NCI-H1436 treated with DMSO at 0.1 percent for 48 hours (cell line): ENCODE results near the gene WNT11.

Experiments
- DNase-seq: peaks from one replicate; lab custom pipeline; 2025; lab: John Stamatoyannopoulos, UW

The WNT11 gene

DNA sequence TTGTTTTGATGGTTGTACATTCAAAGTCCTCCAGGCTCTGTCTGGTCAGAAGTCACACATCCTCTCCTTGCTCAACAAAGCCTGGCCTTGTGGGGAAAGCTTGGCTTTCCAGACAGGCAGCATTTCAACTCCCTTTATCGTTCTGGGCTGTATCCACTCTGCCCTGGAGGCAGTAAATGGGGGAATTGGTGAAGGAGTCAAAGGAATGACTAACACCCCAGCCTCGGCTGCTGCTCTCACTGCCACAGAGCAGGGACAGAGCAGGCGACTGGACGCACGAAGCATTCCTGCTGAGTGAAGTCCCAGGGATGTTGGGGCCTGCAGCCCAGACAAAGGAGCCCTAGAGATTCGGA lies 52.8 kb downstream of the WNT11 start:
- DNase-seq = no peak

DNA sequence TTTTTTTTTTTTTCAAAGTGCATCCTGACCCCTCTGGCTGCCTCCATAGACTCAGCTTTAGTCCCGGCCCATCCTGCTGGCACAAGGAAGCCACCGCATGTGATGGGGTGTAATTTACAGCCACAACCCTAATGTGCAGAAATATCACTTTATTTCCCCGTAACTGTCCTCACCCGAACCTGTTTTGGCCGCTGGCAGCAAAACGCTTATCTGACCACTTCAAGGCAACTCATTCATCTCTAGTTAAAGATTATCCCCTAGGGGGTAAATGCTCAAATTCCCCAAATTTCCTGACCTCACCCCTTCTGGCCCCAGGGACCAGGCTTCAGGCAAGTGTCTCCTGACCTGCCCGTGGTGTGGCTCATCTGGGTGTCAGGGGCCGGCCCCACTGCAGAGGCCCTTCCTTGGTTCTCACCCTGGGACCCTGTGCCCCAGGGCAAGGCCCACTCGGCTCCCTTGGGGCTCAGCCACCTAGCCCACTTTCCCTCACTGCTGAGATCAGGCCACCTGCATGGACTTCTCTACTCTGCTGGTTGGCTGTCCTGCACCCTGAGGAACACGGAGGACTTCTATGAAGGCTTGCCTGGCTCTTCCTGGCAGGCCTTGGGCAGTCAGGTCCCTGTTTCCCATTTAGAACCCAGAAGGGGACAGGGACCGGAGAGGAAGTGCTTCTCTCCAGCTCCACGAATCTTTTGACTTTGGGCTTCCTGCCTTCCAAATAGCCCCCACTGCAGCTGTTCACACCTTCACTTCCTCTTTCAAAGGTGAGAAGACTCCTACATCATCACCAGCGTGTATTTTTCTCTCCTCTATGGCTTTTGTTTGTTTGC lies 53.3 kb downstream of the WNT11 start:
- DNase-seq = no peak

DNA sequence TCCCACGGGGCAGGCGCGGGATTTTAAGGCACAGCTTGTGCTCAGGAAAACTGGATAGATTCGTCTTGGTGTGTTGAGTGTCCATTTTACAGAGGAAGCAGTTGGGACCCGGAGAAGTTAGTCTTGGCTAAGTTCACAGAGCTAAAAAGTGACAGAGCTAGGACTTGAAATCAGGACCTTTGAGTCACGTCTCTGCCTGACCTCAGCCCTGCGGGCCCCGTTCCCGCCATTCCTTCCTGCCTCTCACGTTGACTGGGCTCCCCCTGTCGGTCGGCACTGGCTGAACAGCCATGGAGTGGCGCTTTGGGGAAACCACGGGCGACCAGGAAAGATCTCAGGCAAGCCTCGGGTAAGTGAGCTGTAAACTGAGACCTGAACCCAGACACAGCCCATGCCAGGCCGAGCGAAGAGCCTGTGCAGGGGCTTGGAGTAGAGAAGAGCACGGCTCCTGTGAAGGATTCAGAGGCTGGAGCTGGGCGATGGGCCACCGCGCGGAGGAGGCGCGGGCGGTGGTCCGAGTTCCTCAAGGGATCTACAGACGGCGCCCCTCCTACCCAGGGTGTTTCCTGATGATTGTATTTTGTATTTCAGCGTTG lies 54.1 kb downstream of the WNT11 start:
- DNase-seq = no peak

DNA sequence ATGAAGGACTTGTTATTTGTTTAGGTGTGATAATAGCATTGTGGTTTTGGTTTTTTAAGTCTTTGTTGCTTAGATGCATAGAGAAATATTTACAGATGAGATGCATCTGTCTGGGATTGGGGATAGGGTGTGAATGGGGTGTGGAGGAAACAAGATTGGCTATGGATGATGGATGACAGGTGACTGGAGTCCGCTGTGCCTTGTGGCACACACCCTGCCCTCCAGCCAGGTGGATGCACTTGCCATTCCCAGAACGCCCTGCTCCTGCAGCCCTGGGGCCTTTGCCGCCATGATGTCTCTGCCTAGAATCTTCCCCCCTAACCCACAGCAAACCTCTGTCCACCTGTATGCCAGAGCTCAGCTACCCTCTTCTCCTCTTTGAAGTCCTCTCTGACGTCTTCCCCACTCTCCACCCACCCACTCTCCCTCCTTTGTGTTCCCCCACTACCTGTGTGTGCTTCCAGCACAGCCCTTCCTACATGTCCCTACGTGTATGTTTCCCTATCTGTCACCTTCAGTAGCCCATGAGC lies 54.7 kb downstream of the WNT11 start:
- DNase-seq = no peak

DNA sequence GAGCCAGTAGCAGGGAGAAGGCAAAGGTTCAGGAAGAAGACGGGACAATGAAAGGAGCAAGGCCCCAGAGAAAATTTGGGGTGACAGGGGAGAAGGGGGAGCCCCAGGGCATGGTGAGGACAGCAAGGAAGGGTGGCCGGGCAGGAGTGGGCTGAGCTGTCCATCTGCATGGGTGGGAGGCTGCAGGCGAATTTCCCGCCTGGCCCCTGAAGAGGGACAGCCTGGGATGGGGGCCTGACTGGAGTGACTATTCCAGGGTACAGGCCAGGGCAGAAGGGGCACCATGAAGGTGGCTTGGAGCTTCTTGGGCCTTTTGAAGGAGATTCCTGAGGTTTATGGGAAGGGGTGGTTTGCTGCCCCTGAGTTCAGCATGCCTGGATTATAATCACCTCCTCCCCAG lies 56.2 kb downstream of the WNT11 start:
- DNase-seq = no peak

DNA sequence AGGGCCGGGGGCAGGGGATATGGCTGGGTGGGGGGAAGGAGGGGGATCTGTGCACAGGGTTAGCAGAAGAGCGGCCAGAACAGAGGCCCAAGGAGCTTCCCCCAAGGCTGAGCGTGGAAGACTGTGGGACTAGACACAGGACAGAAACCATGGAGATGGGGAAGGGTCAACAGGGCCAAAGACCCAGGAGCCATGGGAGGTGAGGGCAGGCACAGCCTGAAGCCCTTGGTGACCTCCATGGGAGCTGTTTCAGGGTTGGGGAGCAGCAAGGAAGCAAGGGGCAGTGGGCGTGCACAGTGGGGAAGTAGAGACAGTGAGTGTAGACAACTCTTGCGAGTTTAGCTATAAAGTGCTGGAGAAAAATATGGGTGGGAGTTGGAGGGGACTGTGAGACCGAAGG lies 56.6 kb downstream of the WNT11 start:
- no peak for DNase-seq

DNA sequence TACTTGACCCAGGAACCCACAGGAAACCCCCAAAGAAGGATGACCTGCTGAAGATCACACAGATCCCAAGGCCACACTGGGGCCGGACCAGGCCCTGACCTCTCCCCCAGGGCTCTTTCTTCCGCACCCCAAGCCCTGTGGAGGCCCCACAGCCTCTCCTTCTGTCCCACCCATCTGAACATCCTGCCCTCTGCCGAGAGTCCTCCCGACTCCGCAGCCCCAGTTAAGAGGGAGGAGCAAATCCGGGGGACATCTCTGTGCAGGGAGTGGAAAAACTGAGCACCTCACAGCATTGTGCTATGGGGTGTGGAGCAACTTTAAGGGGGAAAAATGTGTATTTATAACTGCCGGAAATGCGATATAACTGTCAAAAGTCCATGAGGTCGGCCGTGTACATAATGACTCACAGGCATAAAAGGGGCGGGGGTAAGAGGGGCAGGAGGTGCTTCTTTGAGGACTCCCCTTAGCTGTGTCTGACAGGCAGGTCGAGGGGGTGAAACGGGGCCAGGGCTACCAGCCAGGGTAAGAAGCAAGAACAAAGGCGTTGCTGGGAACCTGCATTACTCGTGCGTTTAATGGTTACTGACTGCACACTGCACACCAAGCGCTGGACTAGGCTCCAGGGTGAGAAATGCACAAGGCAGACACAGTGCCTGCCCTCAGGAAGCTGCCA lies 57.2 kb downstream of the WNT11 start:
- no peak for DNase-seq

DNA sequence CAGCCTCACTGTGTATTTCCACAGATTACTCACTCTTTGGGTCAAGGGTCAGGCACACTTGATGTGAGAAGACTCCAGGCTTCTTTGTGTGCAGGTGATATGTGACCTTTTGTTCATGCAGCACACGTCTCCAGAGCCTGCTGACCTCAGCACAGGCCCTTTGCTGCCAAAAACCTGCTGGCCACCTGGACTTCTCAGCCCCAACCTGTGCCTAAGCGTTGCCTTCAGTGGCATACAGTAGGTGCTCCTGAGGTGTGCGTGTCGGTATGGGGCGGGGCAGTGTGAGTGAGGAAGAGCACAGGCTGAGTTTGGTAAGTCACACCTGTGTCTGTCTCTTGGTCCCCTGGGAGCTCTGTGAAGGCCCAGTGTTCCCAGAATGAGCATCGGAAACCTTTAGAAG lies 58.1 kb downstream of the WNT11 start:
- no peak for DNase-seq

DNA sequence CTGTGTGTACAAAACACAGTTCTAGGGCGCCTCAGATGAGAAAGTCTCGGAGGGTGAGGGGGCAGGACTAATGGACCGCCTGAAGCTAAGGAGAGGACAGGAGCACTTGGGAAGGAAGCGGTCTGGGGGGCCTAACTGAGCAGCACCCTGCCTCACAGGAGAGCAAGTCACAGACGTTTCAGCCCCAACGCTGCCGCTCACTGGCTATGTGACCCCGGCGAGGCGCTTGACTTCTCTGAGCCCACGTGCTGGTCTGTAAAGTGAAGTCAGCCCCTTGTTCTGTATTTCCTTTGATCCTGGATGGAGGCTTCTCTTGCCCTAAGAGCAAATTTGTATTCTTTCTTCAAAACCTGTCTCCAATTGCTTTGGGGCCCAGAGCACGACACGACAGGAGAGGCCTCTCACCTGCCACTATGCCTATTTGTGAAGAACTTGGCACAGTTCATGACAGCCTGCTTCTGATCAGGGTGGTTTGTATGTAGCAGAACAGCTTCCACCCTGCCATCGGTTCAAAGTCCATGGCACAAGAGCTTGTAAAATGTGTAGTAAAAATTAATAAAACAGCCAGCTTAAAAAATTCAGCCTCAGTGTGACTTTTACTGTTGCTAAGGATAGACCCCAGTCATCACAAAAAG lies 59.1 kb downstream of the WNT11 start:
- no peak for DNase-seq

DNA sequence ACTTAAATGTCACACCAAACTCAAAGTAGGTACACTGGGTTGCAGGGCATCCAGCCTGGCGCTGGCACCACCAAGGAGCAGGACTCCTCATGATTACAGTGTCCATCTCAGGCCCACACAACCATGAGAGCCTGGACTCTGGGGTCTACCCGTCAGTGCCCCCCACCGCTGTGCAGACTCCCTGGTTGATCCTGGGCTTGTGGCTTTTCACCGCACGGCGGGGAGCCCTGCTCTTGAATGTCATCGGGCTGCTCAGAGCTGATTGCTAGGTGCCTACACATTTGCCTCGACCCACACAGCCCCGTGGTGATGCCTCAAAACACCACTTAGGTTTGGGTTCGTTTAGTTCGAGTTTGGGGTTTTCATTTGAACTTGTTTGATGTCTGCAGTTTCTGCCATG lies 63.0 kb downstream of the WNT11 start:
- DNase-seq = no peak

DNA sequence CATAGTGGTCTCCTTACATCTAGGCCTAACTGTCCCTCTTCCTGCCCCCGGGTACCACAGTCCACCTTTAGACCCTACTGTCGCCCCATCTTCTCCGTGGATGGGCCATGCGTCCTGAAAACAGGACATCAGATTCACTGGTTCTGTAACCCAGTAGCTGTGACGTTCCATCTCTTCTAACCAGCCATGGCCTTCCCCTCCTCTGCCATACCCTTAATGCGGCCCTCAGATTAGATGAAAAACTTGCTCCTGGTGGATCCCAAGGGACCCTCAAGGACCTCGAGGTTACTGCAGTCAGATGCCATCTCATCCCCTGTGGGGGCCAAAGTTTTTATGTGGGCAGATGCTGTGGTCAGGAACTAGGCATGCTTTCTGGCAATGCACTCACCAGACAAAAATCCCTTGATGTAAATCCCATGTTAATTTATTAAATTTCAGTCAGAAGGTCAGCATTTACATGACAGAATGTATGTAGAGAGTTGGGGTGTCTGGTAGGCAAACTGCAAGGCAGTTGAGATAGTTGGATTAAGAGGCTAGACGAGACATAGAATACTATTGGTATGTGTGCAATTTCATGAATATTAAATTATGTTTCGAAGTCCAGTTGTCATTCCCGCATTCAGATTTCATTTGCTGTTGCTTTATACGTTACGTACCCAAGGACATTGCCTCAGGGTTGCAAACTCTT lies 64.3 kb downstream of the WNT11 start:
- no peak for DNase-seq

DNA sequence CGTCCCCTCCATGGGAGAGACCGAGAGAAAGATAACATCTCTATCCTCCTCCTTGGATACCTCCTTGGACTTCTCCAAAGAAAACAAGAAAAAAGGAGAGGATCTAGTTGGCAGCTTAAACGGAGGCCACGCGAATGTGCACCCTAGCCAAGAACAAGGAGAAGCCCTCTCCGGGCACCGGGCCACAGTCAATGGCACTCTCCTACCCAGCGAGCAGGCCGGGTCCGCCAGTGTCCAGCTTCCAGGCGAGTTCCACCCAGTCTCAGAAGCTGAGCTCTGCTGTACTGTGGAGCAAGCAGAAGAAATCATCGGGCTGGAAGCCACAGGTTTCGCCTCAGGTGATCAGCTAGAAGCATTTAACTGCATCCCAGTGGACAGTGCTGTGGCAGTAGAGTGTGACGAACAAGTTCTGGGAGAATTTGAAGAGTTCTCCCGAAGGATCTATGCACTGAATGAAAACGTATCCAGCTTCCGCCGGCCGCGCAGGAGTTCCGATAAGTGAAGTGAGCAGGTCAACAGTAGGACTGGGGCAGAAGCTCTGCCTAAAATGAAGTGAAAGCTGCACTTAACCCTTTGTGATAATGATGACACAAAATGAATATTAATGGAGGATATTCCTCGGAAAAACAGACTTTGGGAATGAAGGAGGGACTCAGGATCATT lies 65.3 kb downstream of the WNT11 start:
- DNase-seq = no peak

DNA sequence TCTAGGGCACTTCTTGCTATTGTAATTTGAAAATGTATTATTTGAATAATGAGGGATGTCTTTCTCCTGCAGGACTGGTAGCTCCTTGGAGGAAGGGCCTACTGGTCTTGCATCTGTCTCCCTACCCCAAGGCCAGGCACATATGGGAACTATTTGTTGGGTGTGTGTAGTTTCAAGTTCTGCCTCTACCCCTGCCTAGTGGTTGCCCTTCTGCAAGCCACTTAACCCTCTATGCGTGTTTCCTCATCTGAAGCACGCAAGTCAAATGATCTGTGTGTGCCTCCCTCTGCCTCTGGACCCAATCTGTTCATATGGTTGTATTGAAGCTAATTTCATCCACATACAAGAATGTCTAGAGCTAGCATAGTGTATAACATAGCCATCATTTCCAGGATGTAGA lies 67.0 kb downstream of the WNT11 start:
- no peak for DNase-seq
